Prostate gland (tissue), 2 donors: ENCODE data around the gene RFXANK.

Experiments
- POLR2A ChIP-seq: fragments of 450-650 bp; IDR thresholded peaks from one replicate; pipeline ENCODE4 v1.6.1; 2016; ENCODE audit warnings: antibody characterized with exemption, mild to moderate bottlenecking
- TF ChIP-seq, protein P1 (sequence below), 4 experiments: fragments of 200-600 bp in 2 of 4; fragments of 450-650 bp in 2 of 4; sonication (generic) in 2 of 4; IDR thresholded peaks; 1 replicate in 3 of 4; 2 replicates in 1 of 4; pipeline ENCODE4 v1.5.1; 2016 to 2019; ENCODE audit warnings: antibody characterized with exemption in 4 of 4, mild to moderate bottlenecking in 2 of 4, moderate library complexity in 2 of 4

- TF ChIP-seq, protein P1, sequence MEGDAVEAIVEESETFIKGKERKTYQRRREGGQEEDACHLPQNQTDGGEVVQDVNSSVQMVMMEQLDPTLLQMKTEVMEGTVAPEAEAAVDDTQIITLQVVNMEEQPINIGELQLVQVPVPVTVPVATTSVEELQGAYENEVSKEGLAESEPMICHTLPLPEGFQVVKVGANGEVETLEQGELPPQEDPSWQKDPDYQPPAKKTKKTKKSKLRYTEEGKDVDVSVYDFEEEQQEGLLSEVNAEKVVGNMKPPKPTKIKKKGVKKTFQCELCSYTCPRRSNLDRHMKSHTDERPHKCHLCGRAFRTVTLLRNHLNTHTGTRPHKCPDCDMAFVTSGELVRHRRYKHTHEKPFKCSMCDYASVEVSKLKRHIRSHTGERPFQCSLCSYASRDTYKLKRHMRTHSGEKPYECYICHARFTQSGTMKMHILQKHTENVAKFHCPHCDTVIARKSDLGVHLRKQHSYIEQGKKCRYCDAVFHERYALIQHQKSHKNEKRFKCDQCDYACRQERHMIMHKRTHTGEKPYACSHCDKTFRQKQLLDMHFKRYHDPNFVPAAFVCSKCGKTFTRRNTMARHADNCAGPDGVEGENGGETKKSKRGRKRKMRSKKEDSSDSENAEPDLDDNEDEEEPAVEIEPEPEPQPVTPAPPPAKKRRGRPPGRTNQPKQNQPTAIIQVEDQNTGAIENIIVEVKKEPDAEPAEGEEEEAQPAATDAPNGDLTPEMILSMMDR (IDR thresholded peaks at IDR 0.05): no peak
- TF ChIP-seq POLR2A: no peak
Measured at GRCh38 chr19:19217099-19217498, 25.0 kb downstream of the RFXANK start.
